HG02840 (cell line): ENCODE results near the gene CROCC2.

Source experiments
- ATAC-seq: cut with Tn5 transposase; IDR thresholded peaks from one replicate; pipeline ENCODE4 v1.9.1; 2021; ENCODE audit warnings: mild to moderate bottlenecking, moderate library complexity, moderate number of reproducible peaks; ENCODE audit not compliant: unreplicated experiment, low FRiP score

The CROCC2 gene

GRCh38 chr2:240953426-240954410 lies 47.6 kb downstream of the CROCC2 start:
- no peak for ATAC-seq

GRCh38 chr2:240954436-240955305 lies 48.5 kb downstream of the CROCC2 start:
- ATAC-seq: no peak

GRCh38 chr2:240955306-240956170 lies 49.4 kb downstream of the CROCC2 start:
- ATAC-seq: no peak

GRCh38 chr2:240956171-240956934 lies 50.2 kb downstream of the CROCC2 start:
- ATAC-seq: no peak

- no peak for ATAC-seq
Observed at GRCh38 chr2:240956935-240957655, 51.0 kb downstream of the CROCC2 start.

- ATAC-seq: no peak
Observed at GRCh38 chr2:240957656-240958365, 51.7 kb downstream of the CROCC2 start.

- ATAC-seq: no peak
Observed at GRCh38 chr2:240958366-240959213, 52.5 kb downstream of the CROCC2 start.

- ATAC-seq: no peak
Observed at GRCh38 chr2:240959214-240959940, 53.2 kb downstream of the CROCC2 start.

GRCh38 chr2:240959941-240960308 lies 53.8 kb downstream of the CROCC2 start:
- no peak for ATAC-seq

- no peak for ATAC-seq
Observed at GRCh38 chr2:240960309-240960970, 54.3 kb downstream of the CROCC2 start.

- no peak for ATAC-seq
Observed at GRCh38 chr2:240960971-240961876, 55.1 kb downstream of the CROCC2 start.

- no peak for ATAC-seq
Observed at GRCh38 chr2:240961910-240962299, 55.8 kb downstream of the CROCC2 start.

GRCh38 chr2:240962300-240963064 lies 56.3 kb downstream of the CROCC2 start:
- no peak for ATAC-seq

GRCh38 chr2:240963065-240963867 lies 57.1 kb downstream of the CROCC2 start:
- ATAC-seq: no peak
